K562 (cell line): ENCODE measurements around the gene TM7SF2. TPM values are rescaled to one million over a fixed set of nuclear protein-coding genes. Genes with fewer than 3 reads are reported as not detected.

Source experiments
- BCL6 ChIP-seq: fragments of 250-450 bp; sonication (Bioruptor Pico); IDR thresholded peaks from 2 replicates; pipeline ENCODE4 v1.4.0; 2020
- BRD9 ChIP-seq: fragments of 450-650 bp; IDR thresholded peaks from 2 replicates; pipeline ENCODE4 v1.6.1; 2018; ENCODE audit warnings: low read depth; ENCODE audit not compliant: partially characterized antibody
- EWSR1 ChIP-seq: fragments of 450-650 bp; IDR thresholded peaks from 2 replicates; pipeline ENCODE4 v1.6.1; 2018; ENCODE audit warnings: borderline replicate concordance, mild to moderate bottlenecking, low read depth, moderate library complexity; ENCODE audit not compliant: partially characterized antibody
- GABPB1 ChIP-seq: sonication (generic); formaldehyde crosslinking; IDR thresholded peaks from 2 replicates; pipeline ENCODE4 v1.8.0; 2022; ENCODE audit warnings: mild to moderate bottlenecking, missing genetic modification reagents
- KDM4B ChIP-seq, 2 experiments: fragments of 450-650 bp in 1 of 2; sonication (generic) in 1 of 2; IDR thresholded peaks; 2 replicates each; pipeline ENCODE4 v1.6.1; 2016 to 2017; ENCODE audit warnings: borderline replicate concordance in 2 of 2, antibody characterized with exemption in 1 of 2, low read depth in 1 of 2, mild to moderate bottlenecking in 1 of 2
- MAFF ChIP-seq: IDR thresholded peaks from 2 replicates; pipeline ENCODE4 v1.6.1; 2012; ENCODE audit warnings: low read length, improper control_type of control experiment
- NFXL1 ChIP-seq: fragments of 450-650 bp; formaldehyde crosslinking; IDR thresholded peaks from 2 replicates; pipeline ENCODE4 v1.4.0; 2021; ENCODE audit warnings: mild to moderate bottlenecking
- PHB2 ChIP-seq: fragments of 450-650 bp; IDR thresholded peaks from 2 replicates; pipeline ENCODE4 v1.6.1; 2017; ENCODE audit warnings: low read depth
- RFX5 ChIP-seq: IDR thresholded peaks from 2 replicates; pipeline ENCODE4 v1.6.1; 2011; ENCODE audit warnings: low read depth, mild to moderate bottlenecking, improper control_type of control experiment, low read length
- ZNF143 ChIP-seq: sonication (generic); formaldehyde crosslinking; IDR thresholded peaks from 2 replicates; pipeline ENCODE4 v1.9.0; 2022; ENCODE audit warnings: mild to moderate bottlenecking, missing genetic modification reagents
- ZNF324 ChIP-seq: fragments of 250-450 bp; sonication (Bioruptor Pico); IDR thresholded peaks from 2 replicates; pipeline ENCODE4 v1.4.0; 2020; ENCODE audit warnings: mild to moderate bottlenecking
- ZNF444 ChIP-seq: fragments of 250-450 bp; sonication (Bioruptor Pico); IDR thresholded peaks from 2 replicates; pipeline ENCODE4 v1.4.0; 2020; ENCODE audit warnings: mild to moderate bottlenecking, moderate library complexity
- ZNF592 ChIP-seq: fragments of 450-650 bp; IDR thresholded peaks from 2 replicates; pipeline ENCODE4 v1.6.1; 2017; ENCODE audit warnings: antibody characterized with exemption, mild to moderate bottlenecking
- ZNF668 ChIP-seq: fragments of 250-450 bp; sonication (Bioruptor Pico); IDR thresholded peaks from 2 replicates; pipeline ENCODE4 v1.8.0; 2022; ENCODE audit warnings: mild to moderate bottlenecking, inconsistent platforms
- polyA plus RNA-seq, 8 experiments: library from polyadenylated mRNA; depleted of rRNA in 4 of 8; stranded (reverse) in 5 of 8; unstranded in 3 of 8; fragments of >200 nt; fragmentation: Nextera tagmentation in 2 of 8; fragmentation: Illumina TruSeq in 1 of 8; extraction: Ambion mirVana in 2 of 8; extraction: Trizol in 1 of 8; gene quantifications; 2 replicates each; pipeline versions ENCODE4 v1.2.1 to v1.2.3, GENCODE V29; 2011 to 2014; ENCODE audit warnings: inconsistent platforms in 1 of 8, missing spikeins in 1 of 8
- total RNA-seq, 7 experiments: library from RNA; depleted of rRNA in 6 of 7; stranded (reverse); fragments of >200 nt in 6 of 7; fragmentation: Illumina TruSeq in 2 of 7; extraction: Trizol in 2 of 7; gene quantifications; 2 replicates each; pipeline versions ENCODE4 v1.2.1 to v1.2.3, GENCODE V29; 2011 to 2021; ENCODE audit warnings: low replicate concordance in 1 of 7
- TF ChIP-seq, protein P1 (sequence below): sonication (generic); formaldehyde crosslinking; IDR thresholded peaks from 2 replicates; pipeline ENCODE4 v1.8.0; 2023; ENCODE audit warnings: missing genetic modification reagents, mild to moderate bottlenecking, borderline replicate concordance

The TM7SF2 gene
- total and polyA plus RNA-seq, 9 of the 15 experiments (the other 6 are each of a cell fraction or from before 2014, with no cell fraction given): 1.2 to 22.0 (median 14.3) TPM

DNA sequence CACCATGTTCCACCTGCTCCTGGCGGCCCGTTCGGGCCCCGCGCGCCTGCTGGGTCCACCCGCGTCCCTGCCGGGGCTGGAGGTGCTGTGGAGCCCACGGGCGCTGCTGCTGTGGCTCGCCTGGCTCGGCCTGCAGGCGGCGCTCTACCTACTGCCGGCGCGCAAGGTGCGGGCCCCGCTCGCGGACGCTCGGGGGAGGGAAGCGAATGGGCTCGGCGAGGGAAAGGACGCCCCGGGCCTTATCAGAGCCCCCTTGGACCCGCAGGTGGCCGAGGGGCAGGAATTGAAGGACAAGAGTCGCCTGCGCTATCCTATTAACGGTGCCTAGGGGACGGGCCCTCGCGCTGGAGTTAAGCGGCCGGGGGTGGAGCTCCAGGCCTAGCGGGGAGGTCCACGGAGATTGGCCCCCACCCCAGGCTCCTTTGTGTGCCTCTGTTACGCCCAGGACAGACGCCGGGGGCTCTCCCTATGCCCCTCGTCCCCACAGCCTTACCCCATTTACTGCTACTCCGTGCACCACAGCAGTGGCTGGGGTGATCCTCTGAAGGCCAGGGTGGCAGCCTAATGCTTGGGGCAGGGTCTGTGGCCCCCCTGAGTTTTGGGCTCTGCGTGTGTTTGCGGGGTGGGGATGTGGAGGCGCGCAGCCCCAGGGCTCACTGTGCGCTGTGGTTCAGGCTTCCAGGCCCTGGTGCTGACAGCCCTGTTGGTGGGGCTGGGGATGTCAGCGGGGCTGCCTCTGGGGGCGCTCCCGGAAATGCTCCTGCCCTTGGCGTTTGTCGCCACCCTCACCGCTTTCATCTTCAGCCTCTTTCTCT, 1.1 kb downstream of the TM7SF2 start (continued):
- TF ChIP-seq ZNF592: peak; percentile 62; the same call in 1 of the 2 replicates
- TF ChIP-seq NFXL1 (CRISPR knock-in tag): no peak
- no peak; the same call in 1 of the 2 replicates for TF ChIP-seq ZNF444 (CRISPR knock-in tag)
- no peak for TF ChIP-seq RFX5
- TF ChIP-seq GABPB1 (CRISPR knock-in tag): peak; percentile 69
- TF ChIP-seq, protein P1, sequence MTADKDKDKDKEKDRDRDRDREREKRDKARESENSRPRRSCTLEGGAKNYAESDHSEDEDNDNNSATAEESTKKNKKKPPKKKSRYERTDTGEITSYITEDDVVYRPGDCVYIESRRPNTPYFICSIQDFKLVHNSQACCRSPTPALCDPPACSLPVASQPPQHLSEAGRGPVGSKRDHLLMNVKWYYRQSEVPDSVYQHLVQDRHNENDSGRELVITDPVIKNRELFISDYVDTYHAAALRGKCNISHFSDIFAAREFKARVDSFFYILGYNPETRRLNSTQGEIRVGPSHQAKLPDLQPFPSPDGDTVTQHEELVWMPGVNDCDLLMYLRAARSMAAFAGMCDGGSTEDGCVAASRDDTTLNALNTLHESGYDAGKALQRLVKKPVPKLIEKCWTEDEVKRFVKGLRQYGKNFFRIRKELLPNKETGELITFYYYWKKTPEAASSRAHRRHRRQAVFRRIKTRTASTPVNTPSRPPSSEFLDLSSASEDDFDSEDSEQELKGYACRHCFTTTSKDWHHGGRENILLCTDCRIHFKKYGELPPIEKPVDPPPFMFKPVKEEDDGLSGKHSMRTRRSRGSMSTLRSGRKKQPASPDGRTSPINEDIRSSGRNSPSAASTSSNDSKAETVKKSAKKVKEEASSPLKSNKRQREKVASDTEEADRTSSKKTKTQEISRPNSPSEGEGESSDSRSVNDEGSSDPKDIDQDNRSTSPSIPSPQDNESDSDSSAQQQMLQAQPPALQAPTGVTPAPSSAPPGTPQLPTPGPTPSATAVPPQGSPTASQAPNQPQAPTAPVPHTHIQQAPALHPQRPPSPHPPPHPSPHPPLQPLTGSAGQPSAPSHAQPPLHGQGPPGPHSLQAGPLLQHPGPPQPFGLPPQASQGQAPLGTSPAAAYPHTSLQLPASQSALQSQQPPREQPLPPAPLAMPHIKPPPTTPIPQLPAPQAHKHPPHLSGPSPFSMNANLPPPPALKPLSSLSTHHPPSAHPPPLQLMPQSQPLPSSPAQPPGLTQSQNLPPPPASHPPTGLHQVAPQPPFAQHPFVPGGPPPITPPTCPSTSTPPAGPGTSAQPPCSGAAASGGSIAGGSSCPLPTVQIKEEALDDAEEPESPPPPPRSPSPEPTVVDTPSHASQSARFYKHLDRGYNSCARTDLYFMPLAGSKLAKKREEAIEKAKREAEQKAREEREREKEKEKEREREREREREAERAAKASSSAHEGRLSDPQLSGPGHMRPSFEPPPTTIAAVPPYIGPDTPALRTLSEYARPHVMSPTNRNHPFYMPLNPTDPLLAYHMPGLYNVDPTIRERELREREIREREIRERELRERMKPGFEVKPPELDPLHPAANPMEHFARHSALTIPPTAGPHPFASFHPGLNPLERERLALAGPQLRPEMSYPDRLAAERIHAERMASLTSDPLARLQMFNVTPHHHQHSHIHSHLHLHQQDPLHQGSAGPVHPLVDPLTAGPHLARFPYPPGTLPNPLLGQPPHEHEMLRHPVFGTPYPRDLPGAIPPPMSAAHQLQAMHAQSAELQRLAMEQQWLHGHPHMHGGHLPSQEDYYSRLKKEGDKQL (CRISPR knock-in tag): 0 out of 2 replicates have a peak, but pooled peaks have one; percentile 73
- no peak for TF ChIP-seq ZNF324 (CRISPR knock-in tag)
- no peak for TF ChIP-seq BRD9
- TF ChIP-seq ZNF143 (CRISPR knock-in tag): no peak
- TF ChIP-seq MAFF: no peak
- no peak for TF ChIP-seq ZNF668 (CRISPR knock-in tag)
- TF ChIP-seq KDM4B (IDR thresholded peaks at IDR 0.05; ENCODE audit: borderline replicate concordance in 2 of 2, low read depth in 1 of 2): peak in 1 of 2 experiments; percentile 59; a peak in 1 of 4 replicates
- TF ChIP-seq PHB2: no peak
- no peak for TF ChIP-seq EWSR1
- no peak for TF ChIP-seq BCL6 (CRISPR knock-in tag)
